GM20431 (cell line): ENCODE measurements around the gene GUK1.

ENCODE experiments used
- in situ Hi-C: fragments of 300-500 bp; cut with MseI, MboI; formaldehyde crosslinking; loops from one replicate; pipeline ENCODE4 v1.15.0; 2020; ENCODE audit warnings: low sequenced_read_pairs; ENCODE audit not compliant: unreplicated experiment

The GUK1 gene

GRCh38 chr1:228190778-228191177, 50.7 kb downstream of the GUK1 start:
- in situ Hi-C loops: no loop called here

- in situ Hi-C loops: no loop called here
These were observed 54.4 kb downstream of the GUK1 start for GRCh38 chr1:228194436-228194835.

- in situ Hi-C loops: no loop called here
These were observed 55.1 kb downstream of the GUK1 start for GRCh38 chr1:228194921-228195812.

- in situ Hi-C loops: no loop called here
These were observed 57.6 kb downstream of the GUK1 start for GRCh38 chr1:228197555-228198147.
